Measurements from ENCODE around the gene OR2T6.

OR2T6 gene

DNA sequence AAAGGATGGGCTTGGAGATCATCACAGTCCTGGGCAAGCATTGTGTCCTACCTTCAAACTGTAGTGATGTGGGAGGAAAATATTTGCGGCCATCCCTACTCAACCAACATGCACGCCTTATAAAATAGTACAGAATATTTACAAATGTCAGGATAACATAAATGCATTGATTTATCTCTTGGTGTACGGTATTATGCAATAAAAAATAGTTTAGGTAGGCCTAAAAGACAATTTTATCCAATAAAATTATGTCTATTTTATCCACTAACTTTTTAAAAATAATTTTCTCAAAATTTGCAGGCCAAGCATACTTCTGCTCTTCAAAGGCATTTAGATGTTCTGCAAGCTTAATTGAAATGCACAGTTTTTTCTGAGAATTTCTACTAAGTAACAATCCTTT is 27.2 kb downstream of the OR2T6 start, which contains the start of gene OR2T1:
TSS of gene OR2T1 (plus strand) at position 301 of the 400 bp plus-strand sequence. CDS start 3,100 bp downstream, outside the sequence.
- Histone ChIP-seq H3K36me3 (ENCODE audit: control insufficient read depth in 2 of 2, insufficient read depth in 1 of 2, low read length in 2 of 2) (no peaks in the 10 kb centered on the region), H3K9me3 (ENCODE audit: control insufficient read depth, insufficient read depth, low read depth, low read length) (no peaks in the 10 kb centered on the region), H3K27ac (ENCODE audit: extremely low read depth, low read depth, low read length) (no peak within 1 kb of the TSS), H3K4me1 (ENCODE audit: control insufficient read depth, insufficient read depth, low read length) (no peaks in the 10 kb centered on the region), H3K4me3 (ENCODE audit: low read depth, low read length) (no peak within 1 kb of the TSS)
- POLR2A ChIA-PET = no interaction called here
- TF ChIP-seq ZNF391 (tag by site-specific recombination; IDR thresholded peaks at IDR 0.05; ENCODE audit: borderline replicate concordance, low read depth) (no peak), ZNF473 (tag by site-specific recombination; IDR thresholded peaks at IDR 0.05) (no peak), GFI1B (tag by site-specific recombination; IDR thresholded peaks at IDR 0.05) (no peak), ZNF23 (tag by site-specific recombination; IDR thresholded peaks at IDR 0.05; ENCODE audit: borderline replicate concordance) (no peak), ZNF548 (tag by site-specific recombination; IDR thresholded peaks at IDR 0.05) (no peak), ZNF626 (tag by site-specific recombination; IDR thresholded peaks at IDR 0.05) (no peak), IKZF3 (tag by site-specific recombination; IDR thresholded peaks at IDR 0.05) (no peak), ZNF184 (tag by site-specific recombination; IDR thresholded peaks at IDR 0.05) (no peak)
- CTCF ChIA-PET = no interaction called here

GRCh38 chr1:248404024-248404423 is 28.5 kb downstream of the OR2T6 start:
- POLR2A ChIA-PET = no interaction called here
- no peaks in the 10 kb centered on the region for H3K9me3 ChIP-seq (ENCODE audit: control insufficient read depth, insufficient read depth, low read depth, low read length)
- TF ChIP-seq, protein P1, sequence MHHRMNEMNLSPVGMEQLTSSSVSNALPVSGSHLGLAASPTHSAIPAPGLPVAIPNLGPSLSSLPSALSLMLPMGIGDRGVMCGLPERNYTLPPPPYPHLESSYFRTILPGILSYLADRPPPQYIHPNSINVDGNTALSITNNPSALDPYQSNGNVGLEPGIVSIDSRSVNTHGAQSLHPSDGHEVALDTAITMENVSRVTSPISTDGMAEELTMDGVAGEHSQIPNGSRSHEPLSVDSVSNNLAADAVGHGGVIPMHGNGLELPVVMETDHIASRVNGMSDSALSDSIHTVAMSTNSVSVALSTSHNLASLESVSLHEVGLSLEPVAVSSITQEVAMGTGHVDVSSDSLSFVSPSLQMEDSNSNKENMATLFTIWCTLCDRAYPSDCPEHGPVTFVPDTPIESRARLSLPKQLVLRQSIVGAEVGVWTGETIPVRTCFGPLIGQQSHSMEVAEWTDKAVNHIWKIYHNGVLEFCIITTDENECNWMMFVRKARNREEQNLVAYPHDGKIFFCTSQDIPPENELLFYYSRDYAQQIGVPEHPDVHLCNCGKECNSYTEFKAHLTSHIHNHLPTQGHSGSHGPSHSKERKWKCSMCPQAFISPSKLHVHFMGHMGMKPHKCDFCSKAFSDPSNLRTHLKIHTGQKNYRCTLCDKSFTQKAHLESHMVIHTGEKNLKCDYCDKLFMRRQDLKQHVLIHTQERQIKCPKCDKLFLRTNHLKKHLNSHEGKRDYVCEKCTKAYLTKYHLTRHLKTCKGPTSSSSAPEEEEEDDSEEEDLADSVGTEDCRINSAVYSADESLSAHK (tag by site-specific recombination; IDR thresholded peaks at IDR 0.05) = no peak
- TF ChIP-seq ZNF792 (tag by site-specific recombination; IDR thresholded peaks at IDR 0.05) (no peak), ZNF266 (tag by site-specific recombination; IDR thresholded peaks at IDR 0.05; ENCODE audit: low read depth) (no peak), ZNF830 (tag by site-specific recombination; IDR thresholded peaks at IDR 0.05; ENCODE audit: low read depth) (no peak), SETDB1 (IDR thresholded peaks at IDR 0.05; ENCODE audit: insufficient read length, low read length) (no peak), PBX3 (CRISPR knock-in tag; IDR thresholded peaks at IDR 0.05) (no peak), KLF1 (tag by site-specific recombination; IDR thresholded peaks at IDR 0.05) (no peak), ZNF645 (tag by site-specific recombination; IDR thresholded peaks at IDR 0.05) (no peak), ZNF16 (tag by site-specific recombination; IDR thresholded peaks at IDR 0.05; ENCODE audit: low read depth) (no peak), YY2 (tag by site-specific recombination; IDR thresholded peaks at IDR 0.05) (no peak), KLF16 (tag by site-specific recombination; IDR thresholded peaks at IDR 0.05) (no peak)
- TF ChIP-seq, protein P2, sequence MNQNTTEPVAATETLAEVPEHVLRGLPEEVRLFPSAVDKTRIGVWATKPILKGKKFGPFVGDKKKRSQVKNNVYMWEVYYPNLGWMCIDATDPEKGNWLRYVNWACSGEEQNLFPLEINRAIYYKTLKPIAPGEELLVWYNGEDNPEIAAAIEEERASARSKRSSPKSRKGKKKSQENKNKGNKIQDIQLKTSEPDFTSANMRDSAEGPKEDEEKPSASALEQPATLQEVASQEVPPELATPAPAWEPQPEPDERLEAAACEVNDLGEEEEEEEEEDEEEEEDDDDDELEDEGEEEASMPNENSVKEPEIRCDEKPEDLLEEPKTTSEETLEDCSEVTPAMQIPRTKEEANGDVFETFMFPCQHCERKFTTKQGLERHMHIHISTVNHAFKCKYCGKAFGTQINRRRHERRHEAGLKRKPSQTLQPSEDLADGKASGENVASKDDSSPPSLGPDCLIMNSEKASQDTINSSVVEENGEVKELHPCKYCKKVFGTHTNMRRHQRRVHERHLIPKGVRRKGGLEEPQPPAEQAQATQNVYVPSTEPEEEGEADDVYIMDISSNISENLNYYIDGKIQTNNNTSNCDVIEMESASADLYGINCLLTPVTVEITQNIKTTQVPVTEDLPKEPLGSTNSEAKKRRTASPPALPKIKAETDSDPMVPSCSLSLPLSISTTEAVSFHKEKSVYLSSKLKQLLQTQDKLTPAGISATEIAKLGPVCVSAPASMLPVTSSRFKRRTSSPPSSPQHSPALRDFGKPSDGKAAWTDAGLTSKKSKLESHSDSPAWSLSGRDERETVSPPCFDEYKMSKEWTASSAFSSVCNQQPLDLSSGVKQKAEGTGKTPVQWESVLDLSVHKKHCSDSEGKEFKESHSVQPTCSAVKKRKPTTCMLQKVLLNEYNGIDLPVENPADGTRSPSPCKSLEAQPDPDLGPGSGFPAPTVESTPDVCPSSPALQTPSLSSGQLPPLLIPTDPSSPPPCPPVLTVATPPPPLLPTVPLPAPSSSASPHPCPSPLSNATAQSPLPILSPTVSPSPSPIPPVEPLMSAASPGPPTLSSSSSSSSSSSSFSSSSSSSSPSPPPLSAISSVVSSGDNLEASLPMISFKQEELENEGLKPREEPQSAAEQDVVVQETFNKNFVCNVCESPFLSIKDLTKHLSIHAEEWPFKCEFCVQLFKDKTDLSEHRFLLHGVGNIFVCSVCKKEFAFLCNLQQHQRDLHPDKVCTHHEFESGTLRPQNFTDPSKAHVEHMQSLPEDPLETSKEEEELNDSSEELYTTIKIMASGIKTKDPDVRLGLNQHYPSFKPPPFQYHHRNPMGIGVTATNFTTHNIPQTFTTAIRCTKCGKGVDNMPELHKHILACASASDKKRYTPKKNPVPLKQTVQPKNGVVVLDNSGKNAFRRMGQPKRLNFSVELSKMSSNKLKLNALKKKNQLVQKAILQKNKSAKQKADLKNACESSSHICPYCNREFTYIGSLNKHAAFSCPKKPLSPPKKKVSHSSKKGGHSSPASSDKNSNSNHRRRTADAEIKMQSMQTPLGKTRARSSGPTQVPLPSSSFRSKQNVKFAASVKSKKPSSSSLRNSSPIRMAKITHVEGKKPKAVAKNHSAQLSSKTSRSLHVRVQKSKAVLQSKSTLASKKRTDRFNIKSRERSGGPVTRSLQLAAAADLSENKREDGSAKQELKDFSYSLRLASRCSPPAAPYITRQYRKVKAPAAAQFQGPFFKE (tag by site-specific recombination; IDR thresholded peaks at IDR 0.05; ENCODE audit: borderline replicate concordance) = no peak
- TF ChIP-seq, protein P3, sequence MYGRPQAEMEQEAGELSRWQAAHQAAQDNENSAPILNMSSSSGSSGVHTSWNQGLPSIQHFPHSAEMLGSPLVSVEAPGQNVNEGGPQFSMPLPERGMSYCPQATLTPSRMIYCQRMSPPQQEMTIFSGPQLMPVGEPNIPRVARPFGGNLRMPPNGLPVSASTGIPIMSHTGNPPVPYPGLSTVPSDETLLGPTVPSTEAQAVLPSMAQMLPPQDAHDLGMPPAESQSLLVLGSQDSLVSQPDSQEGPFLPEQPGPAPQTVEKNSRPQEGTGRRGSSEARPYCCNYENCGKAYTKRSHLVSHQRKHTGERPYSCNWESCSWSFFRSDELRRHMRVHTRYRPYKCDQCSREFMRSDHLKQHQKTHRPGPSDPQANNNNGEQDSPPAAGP (tag by site-specific recombination; IDR thresholded peaks at IDR 0.05) = no peak
- TF ChIP-seq, protein P4, sequence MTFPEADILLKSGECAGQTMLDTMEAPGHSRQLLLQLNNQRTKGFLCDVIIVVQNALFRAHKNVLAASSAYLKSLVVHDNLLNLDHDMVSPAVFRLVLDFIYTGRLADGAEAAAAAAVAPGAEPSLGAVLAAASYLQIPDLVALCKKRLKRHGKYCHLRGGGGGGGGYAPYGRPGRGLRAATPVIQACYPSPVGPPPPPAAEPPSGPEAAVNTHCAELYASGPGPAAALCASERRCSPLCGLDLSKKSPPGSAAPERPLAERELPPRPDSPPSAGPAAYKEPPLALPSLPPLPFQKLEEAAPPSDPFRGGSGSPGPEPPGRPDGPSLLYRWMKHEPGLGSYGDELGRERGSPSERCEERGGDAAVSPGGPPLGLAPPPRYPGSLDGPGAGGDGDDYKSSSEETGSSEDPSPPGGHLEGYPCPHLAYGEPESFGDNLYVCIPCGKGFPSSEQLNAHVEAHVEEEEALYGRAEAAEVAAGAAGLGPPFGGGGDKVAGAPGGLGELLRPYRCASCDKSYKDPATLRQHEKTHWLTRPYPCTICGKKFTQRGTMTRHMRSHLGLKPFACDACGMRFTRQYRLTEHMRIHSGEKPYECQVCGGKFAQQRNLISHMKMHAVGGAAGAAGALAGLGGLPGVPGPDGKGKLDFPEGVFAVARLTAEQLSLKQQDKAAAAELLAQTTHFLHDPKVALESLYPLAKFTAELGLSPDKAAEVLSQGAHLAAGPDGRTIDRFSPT (tag by site-specific recombination; IDR thresholded peaks at IDR 0.05) = no peak

More at GRCh38 chr1:248404024-248404423, 28.5 kb downstream of the OR2T6 start:
- H3K27ac ChIP-seq (ENCODE audit: extremely low read depth, low read depth, low read length) = no peak overlapping the region
- CTCF ChIA-PET = interaction anchor here (0.6 to 1.2 kb wide), 2 partner anchors 14 to 464 kb away, joined by 3 to 4 read pairs; no protein-coding TSS in a partner anchor
- no peaks in the 10 kb centered on the region for H3K36me3 ChIP-seq (ENCODE audit: control insufficient read depth in 2 of 2, insufficient read depth in 1 of 2, low read length in 2 of 2)
- H3K4me1 ChIP-seq (ENCODE audit: control insufficient read depth, insufficient read depth, low read length) = no peaks in the 10 kb centered on the region
- no peak overlapping the region for H3K4me3 ChIP-seq (ENCODE audit: low read depth, low read length)

Measured in HEK293 (cell line).